DMS79 (cell line): ENCODE data around the gene IDH3A.
"Not testable (repeated sequence)": the region's sequence is repeated elsewhere in the genome, so short reads cannot be mapped to it uniquely, and the experiment has no call there.

ENCODE experiments used
- DNase-seq: peaks from one replicate; lab custom pipeline; 2025; lab: John Stamatoyannopoulos, UW

The IDH3A gene

DNA sequence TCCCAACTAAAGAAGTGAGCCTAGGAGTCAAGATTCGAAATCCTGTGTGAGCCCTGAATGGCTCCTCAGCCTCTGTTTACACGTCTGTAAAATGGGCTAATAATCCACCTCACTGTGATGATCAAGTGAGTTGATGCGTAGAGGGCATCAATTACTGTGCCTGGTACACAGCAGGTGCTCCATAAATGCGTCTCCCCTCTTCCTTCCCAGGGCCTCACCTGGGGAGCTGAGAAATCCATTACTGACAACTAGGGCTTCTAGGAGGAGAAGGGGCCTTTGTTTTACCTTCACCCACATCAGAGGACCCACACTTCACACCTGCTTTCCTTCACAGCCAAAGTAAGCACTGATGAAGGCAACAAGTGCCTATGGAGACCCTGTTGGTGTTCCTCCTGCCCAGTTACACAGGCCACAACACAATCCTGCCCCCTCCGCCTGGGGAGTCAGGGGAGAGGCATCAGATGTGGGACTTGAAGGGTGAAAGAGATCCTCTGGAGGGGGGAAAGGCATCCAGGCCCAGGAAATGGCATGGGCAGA, 19.3 kb upstream of the IDH3A start:
- no peak for DNase-seq

DNA sequence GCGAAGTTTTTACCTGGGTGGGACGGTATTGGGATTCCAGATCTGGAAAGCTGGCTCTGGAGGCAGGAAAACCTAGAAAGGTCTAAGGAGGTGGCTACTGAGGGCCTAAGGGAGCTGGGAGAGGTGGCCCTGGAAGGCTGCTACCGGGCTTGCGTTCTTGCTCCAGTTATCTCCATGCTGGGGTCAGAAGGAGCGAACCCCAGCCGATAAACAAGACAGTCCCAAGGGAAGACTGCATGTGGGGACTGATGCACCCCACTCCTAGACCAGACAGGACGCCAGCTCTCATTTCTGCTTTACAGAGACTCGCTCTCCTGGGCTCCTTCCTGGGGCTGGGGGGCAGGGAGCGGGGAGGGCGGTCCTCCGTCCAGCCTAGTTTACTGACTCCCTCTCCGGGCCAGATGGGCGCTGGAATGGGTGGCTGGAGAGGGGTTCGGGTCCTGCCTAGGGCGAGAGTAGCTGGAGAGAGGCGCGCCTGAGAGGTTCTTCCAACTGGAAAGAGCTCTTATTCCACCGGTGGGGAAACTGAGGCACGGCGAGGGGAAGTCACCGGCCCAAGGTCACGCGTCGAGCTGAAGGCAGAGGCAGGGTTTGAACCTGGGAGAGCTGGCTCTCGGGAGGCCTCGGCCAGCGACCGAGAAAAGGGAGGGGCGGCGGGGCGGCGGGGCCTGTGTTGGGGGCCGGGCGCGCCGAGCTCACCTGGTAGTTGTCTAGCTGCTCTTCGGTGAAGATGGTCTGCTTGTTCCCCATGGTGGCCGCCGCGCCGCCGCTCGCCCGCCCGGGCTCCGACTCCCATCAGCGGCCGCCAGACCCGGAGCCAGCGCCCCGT, 18.5 kb upstream of the IDH3A start:
- no peak for DNase-seq

DNA sequence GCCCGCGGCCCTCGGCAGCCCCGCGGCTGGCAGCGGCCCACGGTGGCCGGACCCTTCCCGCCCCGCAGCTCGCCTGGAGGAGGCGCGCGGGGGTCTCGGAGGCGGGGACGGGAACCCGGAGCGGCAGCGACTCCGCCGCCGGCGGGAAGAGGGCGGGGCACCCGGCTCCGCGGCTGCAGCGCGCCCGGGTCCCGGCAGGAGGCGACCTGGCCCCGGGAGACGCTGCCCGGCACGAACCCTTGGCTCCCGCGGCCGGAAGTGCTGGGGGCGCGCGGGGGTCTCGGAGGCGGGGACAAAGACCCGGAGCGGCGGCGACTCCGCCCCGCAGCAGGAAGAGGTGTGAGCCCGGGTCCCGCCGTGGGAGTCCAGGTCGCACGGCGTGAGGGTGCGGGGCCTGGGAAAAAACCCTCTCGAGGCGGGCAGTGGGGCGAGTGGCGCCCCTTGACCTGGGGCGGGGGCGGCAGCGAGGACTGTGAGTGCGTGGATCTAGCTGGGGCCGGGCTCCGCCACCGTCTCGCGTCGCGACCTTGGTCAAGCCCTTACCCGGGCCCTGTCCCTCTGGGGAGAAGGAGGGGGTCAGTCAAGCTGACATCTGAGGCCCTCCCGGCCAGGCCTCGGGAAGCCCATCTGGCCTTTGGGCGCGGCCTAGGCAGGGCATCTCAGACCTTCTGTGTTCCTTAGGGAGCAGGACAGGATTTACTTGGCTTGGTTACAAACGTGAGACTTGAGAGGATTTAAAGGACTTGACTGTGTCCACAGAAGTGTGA, 17.7 kb upstream of the IDH3A start, which contains the start of gene CIB2:
TSS of gene CIB2 (minus strand) at position 151 of the 767 bp plus-strand sequence. CDS start 230 bp downstream, outside the sequence.
- DNase-seq = peak; percentile 10

DNA sequence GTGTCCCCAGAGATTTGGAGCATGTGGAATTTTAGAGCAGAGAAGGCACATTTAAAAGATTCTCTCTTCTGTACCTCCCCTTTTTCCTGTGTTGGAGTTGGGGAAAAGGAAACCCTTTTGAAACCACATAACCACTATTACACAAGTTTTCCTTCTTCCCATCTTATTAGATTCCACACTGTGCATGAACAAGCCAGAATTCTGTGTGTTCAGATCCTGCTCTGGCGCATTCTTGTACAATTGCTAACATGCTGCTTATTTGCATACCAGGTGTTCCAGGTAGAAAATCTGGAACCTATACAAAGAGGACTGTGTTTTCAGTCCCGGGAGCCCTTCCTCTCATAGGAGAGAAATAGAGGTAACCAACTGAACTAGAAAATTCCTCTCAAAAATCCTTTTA, 15.4 kb upstream of the IDH3A start:
- DNase-seq = no peak

DNA sequence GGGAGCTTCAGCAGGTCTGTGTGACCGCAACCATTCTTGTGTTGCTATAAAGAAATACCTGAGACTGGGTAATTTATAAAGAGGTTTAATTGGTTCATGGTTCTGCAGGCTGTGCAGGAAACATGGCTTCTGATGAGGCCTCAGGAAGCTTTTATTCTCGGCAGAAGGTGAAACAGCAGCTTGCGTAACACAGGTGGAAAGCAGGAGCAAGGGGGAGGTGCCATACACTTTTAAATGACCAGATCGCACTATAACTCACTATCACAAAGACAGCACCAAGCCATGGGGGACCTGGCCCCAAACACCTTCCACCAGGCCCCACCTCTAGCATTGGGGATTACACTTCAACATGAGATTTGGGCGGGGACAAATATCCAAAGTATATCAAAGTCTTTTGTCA, 9.6 kb upstream of the IDH3A start:
- no peak for DNase-seq

DNA sequence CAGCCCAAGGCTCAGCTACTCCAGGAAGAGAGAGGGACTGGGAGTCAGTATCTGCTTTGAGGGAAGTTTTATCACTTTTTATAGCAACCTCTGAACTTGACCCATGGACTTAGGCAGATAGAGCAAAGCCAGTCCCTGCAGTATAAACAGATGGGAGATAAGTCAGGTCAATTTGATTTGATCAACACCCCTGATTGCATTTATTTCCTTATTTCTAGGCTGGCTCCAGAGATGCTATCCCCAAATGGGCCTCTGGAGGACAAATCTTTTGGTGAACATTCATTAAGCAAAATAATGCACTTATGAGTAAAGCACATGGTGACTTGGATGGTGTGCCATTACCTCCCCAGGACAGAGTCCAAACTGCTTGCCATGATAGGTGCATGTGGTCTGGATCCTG, 8.9 kb upstream of the IDH3A start:
- no peak for DNase-seq

DNA sequence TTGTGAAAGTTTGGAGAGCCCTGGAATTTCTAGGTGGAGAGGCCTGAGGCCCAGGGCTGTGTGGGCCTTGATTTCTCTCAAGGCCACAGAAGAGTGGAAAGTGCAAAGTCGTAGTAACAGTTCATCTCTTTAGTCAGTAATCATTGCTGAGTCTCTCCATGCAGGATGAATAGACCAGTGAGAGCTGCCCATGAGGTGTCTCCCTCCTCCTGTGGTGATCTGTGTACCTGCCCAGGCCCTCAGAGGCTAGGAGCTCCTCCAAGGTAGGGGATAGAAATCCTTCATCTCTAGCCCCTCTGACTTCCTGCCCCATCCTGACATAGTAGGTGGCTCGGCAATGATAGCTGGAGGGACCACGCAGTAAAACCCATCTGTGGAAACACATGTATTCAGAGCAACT, 6.8 kb upstream of the IDH3A start:
- DNase-seq = no peak

DNA sequence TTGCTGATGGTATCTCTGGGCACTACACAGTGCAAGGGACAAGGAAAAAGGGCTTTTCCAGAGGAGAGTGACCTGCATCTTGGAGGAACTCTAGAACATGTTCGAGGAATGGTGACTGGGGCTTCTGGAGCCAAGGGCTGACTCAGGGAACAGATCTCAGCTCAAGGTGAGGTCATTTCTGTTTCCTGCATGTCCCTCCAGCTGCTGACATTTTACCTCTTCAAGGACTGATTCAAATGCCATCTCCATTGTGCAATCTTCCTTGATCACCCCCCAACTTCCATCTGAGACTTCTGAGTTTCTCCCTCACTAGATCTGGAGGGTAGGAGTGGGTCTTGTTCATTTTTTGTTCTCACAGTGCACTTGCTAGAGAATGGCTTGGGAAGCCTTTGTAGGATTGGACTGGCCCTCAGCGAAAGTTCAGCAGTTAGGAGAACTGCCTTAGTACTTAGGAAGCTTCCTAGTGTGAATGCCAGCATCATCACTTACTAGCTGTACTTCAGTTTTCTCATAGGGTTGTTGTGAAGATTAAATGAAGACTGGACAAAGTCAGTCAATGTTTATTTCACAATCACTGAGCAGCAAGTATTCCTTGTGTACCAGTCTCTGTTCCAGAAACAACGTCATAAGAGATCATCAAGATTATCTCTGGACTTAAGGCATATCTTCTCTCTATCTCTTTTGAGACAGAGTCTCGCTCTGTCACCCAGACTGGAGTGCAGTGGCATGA, 2.6 kb upstream of the IDH3A start:
- DNase-seq = no peak

DNA sequence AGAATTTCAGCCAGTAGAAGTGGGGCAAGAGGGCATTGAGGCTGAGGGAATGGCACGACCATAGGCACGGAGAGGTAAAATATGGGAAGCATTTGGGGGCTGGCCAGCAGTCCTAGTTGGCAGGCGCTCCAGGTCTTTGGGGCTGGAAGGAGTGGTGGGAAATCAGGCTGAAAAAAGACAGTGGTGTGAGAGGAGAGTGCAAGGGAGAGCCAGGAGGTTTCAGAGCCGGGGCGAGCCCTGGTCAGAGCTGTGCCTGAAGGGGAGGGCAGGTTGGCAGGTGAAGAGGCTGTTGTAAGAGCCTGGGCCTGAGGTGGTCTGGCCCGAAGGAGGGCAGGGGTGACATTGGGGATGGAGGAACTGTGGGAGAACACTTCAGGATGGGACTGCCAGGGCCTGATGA, 1.6 kb upstream of the IDH3A start:
- DNase-seq = no peak

DNA sequence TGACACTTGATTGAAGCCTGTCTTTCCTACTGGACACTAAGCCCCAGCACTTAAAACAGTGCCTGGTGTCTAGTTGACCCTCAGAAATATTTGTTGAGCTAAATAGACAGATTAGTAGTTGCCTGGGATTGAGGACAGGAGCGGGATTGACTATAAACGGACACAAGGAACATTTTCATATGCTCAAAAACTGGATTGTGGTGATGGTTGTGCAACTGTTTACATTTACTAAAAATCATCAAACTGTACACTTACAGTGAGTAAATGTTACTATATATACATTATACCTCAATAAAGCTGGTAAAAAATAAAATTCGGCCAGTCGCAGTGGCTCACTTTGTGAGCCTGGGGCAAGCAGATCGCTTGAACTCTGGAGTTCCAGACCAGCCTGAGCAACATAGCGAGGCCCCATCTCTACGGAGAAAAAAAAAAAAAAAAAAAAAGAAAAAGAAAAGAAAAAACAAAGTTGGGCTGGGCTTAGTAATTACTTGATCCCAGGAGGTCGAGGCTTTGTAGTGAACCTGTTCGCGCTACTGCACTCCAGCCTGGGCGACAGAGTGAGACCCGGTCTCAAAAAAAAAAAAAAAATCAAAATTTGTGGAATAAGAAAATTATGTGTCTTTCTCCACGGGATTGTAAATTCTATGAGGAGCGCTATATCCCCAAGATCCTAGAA, 632 bp upstream of the IDH3A start:
- no peak for DNase-seq

DNA sequence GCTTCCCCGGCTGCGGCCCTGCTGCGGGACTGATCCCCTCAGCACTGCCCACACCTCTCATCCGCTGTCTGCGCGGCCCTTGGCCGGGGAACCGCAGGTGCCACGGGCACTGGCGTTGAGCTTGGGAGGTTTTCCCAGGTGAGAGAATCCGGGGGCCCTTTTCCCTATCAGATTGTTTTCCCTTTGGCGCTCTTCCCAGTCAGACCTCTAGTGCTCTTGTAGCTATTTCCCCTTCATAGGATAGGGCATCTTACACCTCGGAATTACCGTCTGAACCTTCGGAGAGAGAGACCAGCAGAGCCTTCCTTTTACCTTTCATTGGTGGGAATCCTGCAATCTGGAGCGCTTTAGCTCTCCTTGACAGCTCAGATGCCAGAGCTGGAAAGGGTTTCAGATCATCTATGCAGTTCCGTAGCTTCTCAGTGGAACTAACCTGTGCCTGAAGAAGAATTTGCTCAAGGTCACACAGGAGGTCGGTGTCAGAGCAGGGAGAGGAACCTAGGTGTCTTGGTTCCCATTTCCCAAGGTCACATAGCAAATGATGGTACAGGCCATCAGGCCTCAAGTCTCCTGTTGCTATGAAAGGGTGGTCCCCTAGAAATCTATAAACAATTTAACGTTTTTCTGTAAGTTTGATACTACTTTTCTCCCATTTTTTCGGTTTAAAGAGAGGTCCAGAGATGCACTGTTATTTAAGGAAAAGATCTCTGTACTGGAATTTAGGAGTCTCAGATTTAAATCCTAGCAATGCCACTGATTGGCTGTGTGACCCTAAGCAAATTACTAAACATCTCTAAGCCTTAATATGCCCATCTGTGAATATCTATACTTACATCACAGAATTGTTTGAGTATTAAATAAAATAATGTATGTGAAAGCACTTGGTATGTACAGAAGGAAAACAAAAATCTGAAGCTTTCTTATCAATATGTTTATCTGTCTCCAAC, 916 bp downstream of the IDH3A start:
- peak; percentile 18 for DNase-seq

DNA sequence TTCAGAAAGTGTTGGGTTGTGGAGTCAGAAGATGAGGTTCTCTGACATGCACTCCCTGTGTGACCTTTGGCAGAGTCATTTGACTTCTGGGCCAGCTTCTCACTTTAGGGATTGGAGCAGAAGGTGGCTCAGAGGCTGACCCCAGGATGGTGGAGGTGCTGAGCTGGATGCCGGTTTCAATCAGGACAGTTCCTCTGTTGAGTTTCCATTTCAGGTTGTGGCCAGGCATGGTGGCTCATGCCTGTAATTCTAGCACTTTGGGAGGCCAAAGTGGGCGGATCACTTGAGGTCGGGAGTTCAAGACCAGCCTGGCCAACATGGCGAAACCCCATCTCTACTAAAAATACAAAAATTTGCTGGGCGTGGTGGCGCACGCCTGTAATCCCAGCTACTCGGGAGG, 1.9 kb downstream of the IDH3A start:
- DNase-seq = not testable (repeated sequence)

DNA sequence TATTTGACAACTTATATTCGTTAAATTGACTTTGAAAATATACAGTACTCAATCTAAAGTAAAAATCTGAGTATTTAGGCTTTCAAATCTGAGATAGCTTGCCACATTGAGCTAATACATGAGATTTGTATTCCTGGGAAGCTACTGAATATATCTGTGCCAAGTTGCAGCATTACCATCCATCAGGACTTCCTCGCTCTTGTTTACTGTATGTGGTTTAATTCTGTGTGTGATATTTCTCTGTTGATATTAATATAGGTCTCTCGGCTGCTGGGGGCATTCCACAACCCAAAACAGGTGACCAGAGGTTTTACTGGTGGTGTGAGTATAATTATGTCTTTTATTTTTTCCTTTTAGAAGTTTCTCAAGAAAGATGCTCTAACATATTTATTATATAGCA, 5.8 kb downstream of the IDH3A start:
- DNase-seq = no peak

DNA sequence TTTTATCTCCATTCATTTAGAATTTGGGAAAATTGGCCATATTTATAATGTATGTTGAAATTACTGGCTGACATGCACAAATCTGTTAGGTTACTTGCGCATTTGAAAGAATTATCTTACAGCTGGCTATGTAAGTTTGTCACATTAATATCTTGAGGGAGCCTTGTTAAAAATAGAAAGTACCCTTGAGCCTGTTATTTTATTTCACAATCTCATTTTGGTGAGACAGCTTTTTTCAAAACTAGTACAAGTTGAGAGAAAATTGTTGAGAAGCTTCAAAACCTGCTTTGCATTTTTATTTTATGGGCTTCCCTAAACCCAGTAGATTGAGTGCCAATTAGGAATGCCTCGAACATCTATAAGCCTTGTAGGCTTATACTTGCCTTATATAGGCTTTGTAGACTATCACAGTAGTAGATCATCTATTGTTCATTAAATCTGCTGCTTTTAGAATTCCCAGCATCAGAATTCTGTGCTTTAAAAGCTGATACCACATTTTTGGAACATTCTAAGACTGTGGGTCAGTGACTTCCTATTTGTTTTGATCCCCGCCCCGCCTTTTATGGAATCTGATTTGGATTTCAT, 6.3 kb downstream of the IDH3A start:
- DNase-seq = no peak

DNA sequence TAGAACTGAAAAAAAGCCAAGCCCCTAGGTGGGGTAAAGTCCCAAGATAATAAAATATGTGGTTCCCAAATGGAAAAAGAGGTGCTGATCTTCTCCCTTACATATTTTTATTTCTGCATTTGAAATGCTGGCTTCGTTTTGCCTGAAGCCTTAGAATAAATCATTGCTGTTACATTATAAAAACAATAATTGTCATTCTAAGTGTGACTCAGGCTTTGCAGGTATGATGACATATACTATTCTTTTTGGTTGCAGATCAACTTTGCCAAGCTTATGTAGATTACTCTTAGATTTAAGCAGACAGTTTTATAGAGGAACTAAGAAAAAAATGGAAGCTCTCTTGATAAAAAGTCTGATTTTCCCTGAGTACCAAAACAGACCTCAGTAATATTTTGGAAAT, 7.5 kb downstream of the IDH3A start:
- no peak for DNase-seq

DNA sequence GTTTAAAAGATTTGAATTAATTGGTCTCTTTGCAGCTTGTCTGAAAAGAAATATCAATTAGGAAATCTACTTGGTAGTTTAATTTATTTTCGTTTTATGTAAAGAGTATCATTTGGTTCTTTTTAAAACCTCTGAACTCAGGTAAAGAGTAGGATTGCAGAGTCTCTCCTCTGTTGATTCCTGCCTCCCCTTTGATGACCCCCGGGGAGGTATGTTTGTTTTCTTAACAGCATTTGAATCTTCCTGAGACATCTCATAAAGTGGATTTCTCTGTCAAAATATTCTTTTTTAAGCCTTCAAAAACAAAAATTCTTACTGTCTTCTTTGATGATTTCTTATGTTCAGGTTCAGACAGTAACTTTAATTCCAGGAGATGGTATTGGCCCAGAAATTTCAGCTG, 8.0 kb downstream of the IDH3A start:
- DNase-seq = no peak

DNA sequence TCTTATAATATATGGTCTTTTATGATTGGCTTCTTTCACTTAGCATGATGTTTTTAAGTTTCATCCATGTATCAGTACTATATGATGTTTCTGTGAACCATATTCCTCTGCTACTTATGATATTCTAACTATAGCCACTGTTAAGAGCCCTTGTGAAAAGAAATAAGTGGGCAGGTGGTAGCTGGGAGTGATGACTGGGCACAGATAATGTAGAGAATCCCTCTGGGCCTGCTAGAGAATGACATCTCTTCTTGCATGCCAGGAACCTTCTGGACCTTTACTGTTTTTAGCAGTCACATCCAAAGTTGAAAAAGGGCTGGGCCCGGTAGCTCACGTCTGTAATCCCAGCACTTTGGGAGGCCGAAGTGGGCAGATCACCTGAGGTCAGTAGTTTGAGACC, 10.2 kb downstream of the IDH3A start:
- no peak for DNase-seq

DNA sequence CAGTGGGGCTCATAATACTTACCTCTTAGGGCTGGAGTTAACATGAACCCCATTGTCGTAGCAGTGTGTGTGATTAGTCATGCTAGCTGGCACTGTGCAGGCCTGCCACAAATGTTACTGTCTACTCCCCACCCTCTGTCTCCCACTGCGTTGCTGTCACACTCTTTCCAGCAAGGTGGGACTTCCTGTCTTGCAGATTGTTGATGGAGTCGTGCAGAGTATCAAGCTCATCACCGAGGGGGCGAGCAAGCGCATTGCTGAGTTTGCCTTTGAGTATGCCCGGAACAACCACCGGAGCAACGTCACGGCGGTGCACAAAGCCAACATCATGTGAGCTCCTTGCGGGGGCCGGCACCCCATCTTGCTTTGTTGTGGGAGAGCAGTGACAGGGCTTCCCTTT, 12.9 kb downstream of the IDH3A start:
- DNase-seq = no peak

DNA sequence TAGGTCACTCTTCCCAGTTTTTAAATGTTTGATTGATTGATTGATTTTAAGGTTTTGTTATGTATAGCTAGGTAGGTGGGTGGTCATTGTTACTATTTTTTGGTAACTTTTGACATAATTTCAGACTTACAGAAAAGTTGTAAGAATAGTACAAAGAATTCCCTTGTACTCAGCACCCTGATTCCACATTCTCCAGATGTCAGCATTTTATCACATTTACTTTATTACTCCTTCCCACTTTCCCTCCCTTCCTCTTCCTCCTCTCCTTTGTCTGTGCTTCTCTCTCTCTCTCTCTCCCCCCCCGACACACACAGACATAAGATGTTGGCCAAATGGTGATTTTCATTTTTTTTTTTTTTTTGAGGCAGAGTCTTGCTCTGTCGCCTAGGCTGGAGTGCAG, 14.8 kb downstream of the IDH3A start:
- DNase-seq = no peak

DNA sequence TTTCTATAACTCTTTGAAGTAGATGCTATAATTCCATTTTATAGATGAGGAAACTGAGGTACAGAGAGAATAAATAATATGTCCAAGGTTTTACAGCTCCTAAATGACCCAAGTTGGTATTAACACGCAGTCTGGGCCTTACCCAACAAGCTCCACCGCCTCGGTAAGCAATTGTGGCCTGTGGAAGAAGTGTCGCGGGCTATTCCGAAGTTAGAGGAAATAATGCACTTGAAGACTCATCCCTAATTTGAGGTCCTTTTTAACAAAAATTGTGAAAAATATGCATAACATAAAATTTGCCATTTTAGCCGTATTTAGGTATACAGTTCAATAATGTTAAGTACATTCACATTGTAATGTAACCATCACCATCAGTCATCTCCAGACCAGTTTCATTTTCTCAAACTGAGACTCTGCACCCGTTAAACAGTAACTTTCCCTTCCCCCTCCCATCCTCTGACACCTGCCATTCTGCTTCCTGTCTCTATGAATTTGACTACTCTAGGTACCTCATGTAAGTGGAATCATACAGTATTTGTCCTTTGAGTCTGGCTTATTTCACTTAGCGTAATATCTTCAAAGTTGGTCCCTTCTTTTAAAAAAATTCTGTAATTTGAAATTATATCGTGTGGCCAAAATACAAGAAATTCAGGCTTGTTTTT, 18.2 kb downstream of the IDH3A start:
- no peak for DNase-seq
